Measurements from ENCODE around the gene VIM.

The VIM gene

GRCh38 chr10:17210361-17210760 lies 17.7 kb upstream of the VIM start:
- DNase-seq, result no peak

GRCh38 chr10:17212802-17213221 lies 15.2 kb upstream of the VIM start:
- no peak for DNase-seq

- DNase-seq, result no peak
Observed at GRCh38 chr10:17213646-17214349, 14.2 kb upstream of the VIM start.

- DNase-seq, result no peak
Observed at GRCh38 chr10:17214526-17214925, 13.5 kb upstream of the VIM start.

- no peak for DNase-seq
Observed at GRCh38 chr10:17214971-17215781, 12.9 kb upstream of the VIM start.

GRCh38 chr10:17215782-17216122 lies 12.3 kb upstream of the VIM start:
- no peak for DNase-seq

- DNase-seq, result no peak
Observed at GRCh38 chr10:17216217-17216900, 11.7 kb upstream of the VIM start.

- DNase-seq, result no peak
Observed at GRCh38 chr10:17216901-17217395, 11.1 kb upstream of the VIM start.

- DNase-seq, result no peak
Observed at GRCh38 chr10:17217631-17218232, 10.3 kb upstream of the VIM start.

- DNase-seq, result no peak
Observed at GRCh38 chr10:17219024-17219423, 9.0 kb upstream of the VIM start.

- no peak for DNase-seq
Observed at GRCh38 chr10:17220652-17221100, 7.4 kb upstream of the VIM start.

GRCh38 chr10:17222329-17222728 lies 5.7 kb upstream of the VIM start:
- DNase-seq, result no peak

- no peak for DNase-seq
Observed at GRCh38 chr10:17225808-17226207, 2.2 kb upstream of the VIM start.

GRCh38 chr10:17226891-17227303 lies 1.1 kb upstream of the VIM start:
- DNase-seq, result no peak

GRCh38 chr10:17227367-17228090 lies 512 bp upstream of the VIM start:
- DNase-seq, result no peak

- DNase-seq, result no peak
Observed at GRCh38 chr10:17229016-17229716, 1.1 kb downstream of the VIM start.

- no peak for DNase-seq
Observed at GRCh38 chr10:17229717-17229966, 1.6 kb downstream of the VIM start.

GRCh38 chr10:17229967-17230682 lies 2.1 kb downstream of the VIM start:
- no peak for DNase-seq

- no peak for DNase-seq
Observed at GRCh38 chr10:17231788-17232187, 3.7 kb downstream of the VIM start.

GRCh38 chr10:17232276-17232960 lies 4.4 kb downstream of the VIM start:
- DNase-seq, result no peak
